Measurements from ENCODE around the gene CD300LD.

- TF ChIP-seq POLR2A (IDR thresholded peaks at IDR 0.05) (no peak), CTCF (IDR thresholded peaks at IDR 0.05 in 8 of 11, conservative IDR thresholded peaks at IDR 0.05 in 3 of 11) (no peak), POLR2AphosphoS5 (IDR thresholded peaks at IDR 0.05) (no peak)
Measured at GRCh38 chr17:74547264-74547663, 44.8 kb downstream of the CD300LD start.

All from spleen (tissue), 7 donors.